ENCODE measurements around the gene CLPTM1L.

- TF ChIP-seq CTCF (IDR thresholded peaks at IDR 0.05; ENCODE audit: insufficient read depth, low read depth, low read length) (no peak), EZH2 (IDR thresholded peaks at IDR 0.05; ENCODE audit: insufficient read depth, low read length) (no peak)
Observed at GRCh38 chr5:1279443-1280151, 65.3 kb downstream of the CLPTM1L start.

Data from astrocyte (in vitro differentiated cells and primary cell).